Measurements from ENCODE around the gene THSD4.

The THSD4 gene

DNA sequence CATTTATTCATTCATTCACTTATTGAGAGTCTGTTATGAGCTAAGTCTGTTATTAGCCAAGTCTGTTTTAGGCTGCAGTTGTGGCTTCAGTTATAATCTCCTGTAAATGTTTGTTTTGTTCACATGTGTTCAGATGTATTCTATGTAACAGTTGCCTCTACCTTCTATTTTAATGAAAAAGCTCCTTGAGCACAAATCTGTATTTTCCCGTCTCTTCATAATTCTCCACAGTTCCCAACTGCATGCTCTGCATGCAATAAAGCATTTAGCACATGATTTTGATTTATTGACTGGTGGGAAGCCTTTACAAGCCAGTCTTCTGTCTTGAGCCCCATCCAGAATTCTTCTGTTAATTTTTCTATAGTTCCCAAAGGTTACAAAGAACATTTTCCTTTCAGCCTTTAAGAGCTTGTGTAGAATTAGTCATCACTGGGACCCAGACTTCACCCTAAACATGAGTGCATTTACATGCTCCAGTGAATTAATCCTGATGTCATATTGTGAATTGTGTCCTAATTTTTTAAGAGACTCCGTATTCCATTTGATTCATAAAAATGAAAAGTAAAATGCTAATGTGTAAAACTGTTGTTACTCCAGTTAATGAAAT lies 572.7 kb downstream of the THSD4 start:
- Histone ChIP-seq H3K27me3 (replicated peaks; ENCODE audit: insufficient read depth, low read length) (no peaks in the 10 kb centered on the region), H3K9me3 (replicated peaks; ENCODE audit: insufficient read depth, low read length) (no peaks in the 10 kb centered on the region), H3F3A (ENCODE audit: insufficient read depth, low read length) (no peaks in the 10 kb centered on the region), H3K9ac (ENCODE audit: low read length) (no peak overlapping the region), H2AFZ (ENCODE audit: low read length) (no peak overlapping the region), H3K36me3 (replicated peaks; ENCODE audit: insufficient read depth, low read length) (no peaks in the 10 kb centered on the region), H3K27ac (ENCODE audit: low read length) (no peak overlapping the region), H3K9me2 (replicated peaks; ENCODE audit: insufficient read depth, low read length) (no peaks in the 10 kb centered on the region), H4K20me1 (ENCODE audit: insufficient read depth, low read length) (no peaks in the 10 kb centered on the region), H3K4me3 (ENCODE audit: low read length) (no peak overlapping the region), H3K4me1 (ENCODE audit: low read length) (no peaks in the 10 kb centered on the region), H3K4me2 (ENCODE audit: low read depth, low read length) (no peak overlapping the region), H3K79me2 (ENCODE audit: low read length) (no peaks in the 10 kb centered on the region)
- no peak for DNase-seq
- TF ChIP-seq EZH2phosphoT487 (IDR thresholded peaks at IDR 0.05; ENCODE audit: low read length) (no peak), CTCF (IDR thresholded peaks at IDR 0.05; ENCODE audit: low read length) (no peak), EZH2 (optimal IDR thresholded peaks at IDR 0.05; ENCODE audit: low read depth, low read length) (no peak)

GRCh38 chr15:71688509-71689094 lies 573.3 kb downstream of the THSD4 start:
- TF ChIP-seq CTCF (IDR thresholded peaks at IDR 0.05; ENCODE audit: low read length) (no peak), EZH2 (optimal IDR thresholded peaks at IDR 0.05; ENCODE audit: low read depth, low read length) (no peak), EZH2phosphoT487 (IDR thresholded peaks at IDR 0.05; ENCODE audit: low read length) (no peak)
- DNase-seq = no peak
- no peak overlapping the region for H3K27ac ChIP-seq (ENCODE audit: low read length)

DNA sequence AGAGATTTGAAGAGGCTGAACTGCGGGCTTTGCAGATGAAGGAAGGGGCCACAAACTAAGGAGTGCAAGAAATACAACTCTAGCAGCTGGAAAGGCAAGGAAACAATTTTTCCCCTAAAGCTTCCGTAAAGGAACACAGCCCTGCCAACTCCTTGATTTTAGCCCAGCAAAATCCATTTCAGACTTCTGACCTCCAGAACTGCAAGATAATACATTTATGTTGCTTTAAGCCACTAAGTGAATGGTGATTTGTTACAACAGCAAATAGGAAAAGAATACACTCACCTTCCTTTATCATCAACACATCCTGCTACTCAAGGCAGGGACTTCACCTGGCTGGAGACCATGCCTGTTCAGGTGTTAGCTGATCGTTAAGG lies 575.8 kb downstream of the THSD4 start:
- Histone ChIP-seq H3K79me2 (ENCODE audit: low read length) (no peaks in the 10 kb centered on the region), H3K9me3 (replicated peaks; ENCODE audit: insufficient read depth, low read length) (no peaks in the 10 kb centered on the region), H3K4me3 (ENCODE audit: low read length) (no peak overlapping the region), H4K20me1 (ENCODE audit: insufficient read depth, low read length) (no peaks in the 10 kb centered on the region), H3K4me2 (ENCODE audit: low read depth, low read length) (no peak overlapping the region), H3K36me3 (replicated peaks; ENCODE audit: insufficient read depth, low read length) (no peaks in the 10 kb centered on the region), H3K9ac (ENCODE audit: low read length) (no peak overlapping the region), H3F3A (ENCODE audit: insufficient read depth, low read length) (no peaks in the 10 kb centered on the region), H3K27ac (ENCODE audit: low read length) (no peak overlapping the region), H3K4me1 (ENCODE audit: low read length) (no peaks in the 10 kb centered on the region), H2AFZ (ENCODE audit: low read length) (no peak overlapping the region), H3K9me2 (replicated peaks; ENCODE audit: insufficient read depth, low read length) (no peaks in the 10 kb centered on the region), H3K27me3 (replicated peaks; ENCODE audit: insufficient read depth, low read length) (no peaks in the 10 kb centered on the region)
- DNase-seq = no peak
- TF ChIP-seq EZH2 (optimal IDR thresholded peaks at IDR 0.05; ENCODE audit: low read depth, low read length) (no peak), EZH2phosphoT487 (IDR thresholded peaks at IDR 0.05; ENCODE audit: low read length) (no peak), CTCF (IDR thresholded peaks at IDR 0.05; ENCODE audit: low read length) (no peak)

More at GRCh38 chr15:71688509-71689094, 573.3 kb downstream of the THSD4 start:
- H2AFZ ChIP-seq (ENCODE audit: low read length) = no peak overlapping the region
- H4K20me1 ChIP-seq (ENCODE audit: insufficient read depth, low read length) = no peaks in the 10 kb centered on the region
- no peak overlapping the region for H3K4me2 ChIP-seq (ENCODE audit: low read depth, low read length)
- no peak overlapping the region for H3K9ac ChIP-seq (ENCODE audit: low read length)
- no peak overlapping the region for H3K4me3 ChIP-seq (ENCODE audit: low read length)
- no peaks in the 10 kb centered on the region for H3K9me2 ChIP-seq (replicated peaks; ENCODE audit: insufficient read depth, low read length)
- no peaks in the 10 kb centered on the region for H3K4me1 ChIP-seq (ENCODE audit: low read length)
- no peaks in the 10 kb centered on the region for H3K27me3 ChIP-seq (replicated peaks; ENCODE audit: insufficient read depth, low read length)
- no peaks in the 10 kb centered on the region for H3K79me2 ChIP-seq (ENCODE audit: low read length)
- H3F3A ChIP-seq (ENCODE audit: insufficient read depth, low read length) = no peaks in the 10 kb centered on the region
- no peaks in the 10 kb centered on the region for H3K36me3 ChIP-seq (replicated peaks; ENCODE audit: insufficient read depth, low read length)
- H3K9me3 ChIP-seq (replicated peaks; ENCODE audit: insufficient read depth, low read length) = no peaks in the 10 kb centered on the region

All from MM.1S (cell line).